GM19468 (cell line): Measurements from ENCODE around the gene RFC2.
"Not testable (repeated sequence)": the region's sequence is repeated elsewhere in the genome, so short reads cannot be mapped to it uniquely, and the experiment has no call there.

Source experiments
- ATAC-seq: cut with Tn5 transposase; IDR thresholded peaks from one replicate; pipeline ENCODE4 v1.9.1; 2021; ENCODE audit warnings: mild to moderate bottlenecking, moderate library complexity, moderate number of reproducible peaks; ENCODE audit not compliant: unreplicated experiment; ENCODE audit errors: extremely low read depth

RFC2 gene

GRCh38 chr7:74195139-74195860 lies 58.9 kb downstream of the RFC2 start:
- not testable (repeated sequence) for ATAC-seq

DNA sequence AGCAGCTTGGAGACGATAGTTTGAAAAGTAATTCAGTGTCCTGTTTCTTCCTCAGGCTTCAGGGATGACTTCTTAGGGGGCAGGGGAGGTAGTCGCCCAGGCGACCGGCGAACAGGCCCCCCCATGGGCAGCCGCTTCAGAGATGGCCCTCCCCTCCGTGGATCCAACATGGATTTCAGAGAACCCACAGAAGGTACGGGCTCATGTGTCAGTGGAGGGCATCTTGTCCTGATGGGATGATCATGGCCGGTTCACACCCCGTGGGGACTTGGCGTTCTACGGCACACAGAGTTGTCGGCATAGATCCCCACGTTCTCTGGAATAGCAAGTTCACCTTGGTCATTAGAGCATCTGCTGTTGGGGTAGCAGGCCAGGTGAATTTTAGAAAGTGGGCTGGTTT lies 59.5 kb downstream of the RFC2 start:
- ATAC-seq: no peak

GRCh38 chr7:74193913-74194312 lies 60.3 kb downstream of the RFC2 start:
- ATAC-seq: no peak

- ATAC-seq: no peak
These were observed 61.1 kb downstream of the RFC2 start for GRCh38 chr7:74193054-74193453.

- ATAC-seq: no peak
These were observed 63.0 kb downstream of the RFC2 start for GRCh38 chr7:74191231-74191630.

DNA sequence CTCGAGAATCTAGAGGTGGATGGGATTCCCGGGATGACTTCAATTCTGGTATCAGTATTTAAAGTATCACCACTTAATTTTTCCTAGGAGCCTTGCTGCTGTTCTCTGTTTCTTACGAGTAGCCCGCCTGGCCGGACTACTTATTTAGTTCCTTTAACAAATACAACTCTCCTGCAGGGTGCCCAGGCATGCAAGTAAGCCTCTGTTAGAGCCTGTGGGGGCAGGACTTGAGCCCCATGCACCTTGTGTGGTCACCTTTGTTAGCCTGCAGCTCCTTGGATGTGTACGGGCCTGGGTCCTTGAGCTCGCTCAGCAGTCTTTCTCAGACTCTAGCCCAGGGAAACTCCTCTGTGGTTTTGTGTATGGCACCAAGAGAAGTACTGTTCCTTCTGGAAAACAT lies 63.9 kb downstream of the RFC2 start:
- ATAC-seq: no peak

DNA sequence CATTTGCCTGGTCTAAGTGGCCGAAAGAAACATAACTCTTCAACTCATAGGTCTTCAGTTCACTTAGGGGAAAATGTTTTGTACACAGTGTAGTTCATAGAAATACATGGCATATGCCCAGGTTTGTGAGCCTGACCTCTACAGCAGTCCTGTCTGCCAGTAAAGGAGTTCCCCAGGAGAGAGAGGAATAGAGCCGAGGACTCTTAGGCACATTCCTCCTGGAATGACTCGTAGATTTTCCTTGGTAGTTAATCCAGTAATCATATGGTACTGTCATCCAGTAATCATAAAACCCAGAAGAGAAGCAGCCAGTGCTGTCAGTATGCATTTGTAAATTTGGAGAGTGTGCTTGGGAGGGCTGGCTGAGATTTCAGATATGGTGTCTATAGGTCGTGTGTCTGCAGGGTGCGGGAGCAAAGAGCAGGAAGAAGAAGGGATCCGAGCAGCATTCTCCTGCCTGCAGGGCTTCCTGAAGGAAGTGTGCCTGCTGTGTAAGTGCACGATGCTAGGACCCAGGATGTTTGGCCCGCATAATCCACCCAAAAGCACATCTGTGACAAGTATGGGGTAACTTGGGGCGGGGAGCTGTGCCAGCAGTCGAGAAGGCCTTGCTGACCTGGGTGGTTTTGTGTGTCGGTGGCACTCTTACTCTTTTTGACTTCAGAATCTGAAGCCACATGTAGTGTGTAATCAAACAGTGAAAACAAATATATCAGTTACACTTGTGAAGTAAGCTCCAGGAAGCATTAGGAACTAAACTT lies 66.1 kb downstream of the RFC2 start:
- ATAC-seq: no peak

GRCh38 chr7:74185636-74186035 lies 68.6 kb downstream of the RFC2 start:
- no peak for ATAC-seq

GRCh38 chr7:74185016-74185415 lies 69.2 kb downstream of the RFC2 start:
- no peak for ATAC-seq

DNA sequence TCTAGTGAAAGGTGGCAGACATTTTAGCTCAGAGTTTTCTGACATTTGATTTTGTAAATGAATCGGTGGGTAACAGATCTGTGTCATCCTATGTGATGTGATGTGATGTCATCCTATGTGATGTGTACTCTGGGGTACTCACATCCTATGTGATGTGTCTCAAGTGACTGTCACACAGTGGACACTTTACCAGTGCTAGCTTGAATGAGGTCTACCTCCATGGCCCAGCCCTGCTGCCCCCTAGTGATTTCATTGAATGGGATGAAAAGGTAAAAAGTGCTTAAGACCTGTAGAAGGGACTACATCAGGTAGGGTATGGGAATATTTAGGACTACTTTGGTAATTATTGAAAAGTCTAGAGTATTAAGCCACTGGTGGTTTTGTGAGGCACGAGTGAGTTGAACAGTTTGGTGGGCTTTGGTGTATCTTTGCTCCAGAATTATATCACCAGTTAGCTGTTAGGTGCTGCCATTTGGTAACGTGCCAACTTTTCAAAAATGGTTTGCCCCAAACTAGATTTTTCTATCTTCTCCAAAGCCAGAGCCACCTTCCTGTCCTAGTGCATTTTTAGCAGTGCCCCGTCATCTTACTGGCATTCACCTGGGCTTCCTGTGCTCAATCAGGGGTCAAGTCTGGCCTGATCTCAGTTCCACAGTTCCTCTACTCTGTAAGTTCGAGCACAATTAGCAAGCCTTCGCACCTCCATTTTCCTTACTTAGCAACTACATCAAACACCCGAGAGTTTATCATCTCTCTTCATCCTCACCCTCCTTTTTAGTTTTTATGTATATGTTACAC lies 70.3 kb downstream of the RFC2 start:
- no peak for ATAC-seq

- no peak for ATAC-seq
These were observed 71.1 kb downstream of the RFC2 start for GRCh38 chr7:74183142-74183541.

- ATAC-seq: no peak
These were observed 71.6 kb downstream of the RFC2 start for GRCh38 chr7:74182453-74183090.

GRCh38 chr7:74181821-74182220 lies 72.4 kb downstream of the RFC2 start:
- no peak for ATAC-seq
